PC-3 (cell line): ENCODE results near the gene MBD1.

Experiments used
- CTCF ChIP-seq: fragments of 300-600 bp; sonication (generic); conservative IDR thresholded peaks from 2 replicates; pipeline ENCODE4 v1.5.1; 2017; ENCODE audit warnings: antibody characterized with exemption, low read depth, mild to moderate bottlenecking, low read length
- EZH2 ChIP-seq: fragments of 300-600 bp; sonication (generic); IDR thresholded peaks from one replicate; pipeline ENCODE4 v1.6.1; 2017; ENCODE audit warnings: antibody characterized with exemption, mild to moderate bottlenecking, low read length; ENCODE audit not compliant: unreplicated experiment
- EZH2phosphoT487 ChIP-seq: fragments of 300-600 bp; sonication (generic); IDR thresholded peaks from 2 replicates; pipeline ENCODE4 v1.6.1; 2018; ENCODE audit warnings: mild to moderate bottlenecking, antibody characterized with exemption, low read length, borderline replicate concordance

GRCh38 chr18:50307400-50307737, 26.0 kb upstream of the MBD1 start:
- no peak for TF ChIP-seq EZH2phosphoT487
- no peak for TF ChIP-seq CTCF
- TF ChIP-seq EZH2, result no peak
